T-helper 2 cell treated with Interferon-gamma antibody and Interleukin-4, amounts not matched to agents 5 μg/mL and 100 μg/mL, for 36 hours (primary cell): ENCODE measurements around the gene USP3.
"Not testable (repeated sequence)": the region's sequence is repeated elsewhere in the genome, so short reads cannot be mapped to it uniquely, and the experiment has no call there.

Experiments
- DNase-seq: peaks from one replicate; pipeline ENCODE4 v3.0.0; 2021; ENCODE audit warnings: low spot score
- H3K27ac Mint-ChIP-seq: one replicate; pipeline ENCODE4 v1.8.0; 2021; ENCODE audit warnings: mild to moderate bottlenecking, mixed read lengths
- H3K27me3 Mint-ChIP-seq: one replicate; pipeline ENCODE4 v1.8.0; 2021; ENCODE audit warnings: low read depth, mixed read lengths
- H3K36me3 Mint-ChIP-seq: one replicate; pipeline ENCODE4 v1.8.0; 2021; ENCODE audit warnings: low read depth, mixed read lengths
- H3K4me1 Mint-ChIP-seq: one replicate; pipeline ENCODE4 v1.8.0; 2021; ENCODE audit warnings: low read depth, mixed read lengths
- H3K4me3 Mint-ChIP-seq: one replicate; pipeline ENCODE4 v1.8.0; 2022; ENCODE audit warnings: mild to moderate bottlenecking, moderate library complexity, mixed read lengths
- H3K9me3 Mint-ChIP-seq: one replicate; pipeline ENCODE4 v1.8.0; 2021; ENCODE audit warnings: mixed read lengths

USP3 gene

DNA sequence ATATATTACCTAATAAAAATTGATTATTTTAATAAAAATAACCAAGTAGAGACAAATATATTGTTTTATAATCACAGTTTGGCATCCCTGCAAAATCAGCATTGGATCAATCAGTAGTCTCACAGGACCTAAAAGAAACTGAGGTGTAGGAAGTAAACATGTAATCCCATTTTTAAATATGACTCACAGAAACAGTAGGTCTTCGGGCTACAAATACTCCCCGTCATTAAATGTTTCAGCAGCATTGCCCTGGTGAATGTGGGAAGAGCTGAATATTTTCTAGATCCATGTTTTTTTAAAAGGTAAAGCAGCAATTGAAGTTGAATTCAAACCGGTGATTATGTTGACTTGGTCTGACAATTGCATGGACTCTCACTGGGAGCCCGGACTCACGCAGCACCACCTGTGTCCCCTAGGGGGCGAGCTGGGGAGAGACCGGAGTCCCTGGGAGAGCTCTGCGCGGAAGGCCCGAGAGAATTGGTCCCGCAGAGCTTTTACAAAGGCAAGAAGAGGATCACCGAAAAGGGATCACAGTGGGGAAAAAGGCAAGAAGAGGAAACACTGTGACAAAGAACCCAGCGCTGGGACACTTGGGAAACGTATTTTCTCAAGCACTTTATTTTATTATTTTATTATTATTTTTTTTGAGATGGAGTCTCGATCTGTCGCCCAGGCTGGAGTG lies 17.2 kb upstream of the USP3 start:
- DNase-seq = peak; percentile 80
- Mint-ChIP-seq H3K27ac (peak overlapping the region; percentile 27), H3K36me3 (no peaks in the 10 kb centered on the region), H3K4me1 (peaks cover 36% of the 10 kb centered on the region), H3K9me3 (no peaks in the 10 kb centered on the region), H3K4me3 (peak overlapping the region; percentile 29), H3K27me3 (no peaks in the 10 kb centered on the region)

DNA sequence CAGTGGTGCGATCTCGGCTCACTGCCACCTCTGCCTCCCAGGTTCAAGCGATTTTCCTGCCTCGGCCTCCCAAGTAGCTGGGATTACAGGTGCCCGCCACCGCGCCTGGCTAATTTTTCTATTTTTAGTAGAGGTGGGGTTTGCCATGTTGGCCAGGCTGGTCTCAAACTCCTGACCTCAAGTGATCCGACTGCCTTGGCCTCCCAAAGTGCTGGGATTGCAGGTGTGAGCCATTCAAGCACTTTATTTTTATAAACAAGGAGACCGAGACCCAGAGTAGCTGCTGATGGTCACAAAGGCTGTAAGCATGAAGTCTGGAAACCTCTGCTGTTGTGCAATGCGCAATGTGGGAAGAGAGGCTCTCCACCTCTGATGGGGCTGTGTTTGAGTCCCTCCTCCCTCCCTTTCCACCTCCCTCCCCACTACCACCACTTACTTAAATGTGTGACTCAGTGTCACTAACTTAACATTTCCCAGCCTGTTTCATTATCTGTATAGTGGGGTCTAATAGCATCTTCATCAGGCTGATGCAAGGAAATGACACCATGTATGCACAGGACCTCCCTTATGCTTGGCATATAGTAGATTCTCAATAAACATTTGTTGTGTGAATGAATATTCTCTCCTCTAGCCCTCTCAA lies 16.5 kb upstream of the USP3 start:
- peaks cover 36% of the 10 kb centered on the region for H3K4me1 Mint-ChIP-seq
- not testable (repeated sequence) for H3K27me3 Mint-ChIP-seq, H3K4me3 Mint-ChIP-seq, H3K36me3 Mint-ChIP-seq, H3K27ac Mint-ChIP-seq, DNase-seq, H3K9me3 Mint-ChIP-seq

DNA sequence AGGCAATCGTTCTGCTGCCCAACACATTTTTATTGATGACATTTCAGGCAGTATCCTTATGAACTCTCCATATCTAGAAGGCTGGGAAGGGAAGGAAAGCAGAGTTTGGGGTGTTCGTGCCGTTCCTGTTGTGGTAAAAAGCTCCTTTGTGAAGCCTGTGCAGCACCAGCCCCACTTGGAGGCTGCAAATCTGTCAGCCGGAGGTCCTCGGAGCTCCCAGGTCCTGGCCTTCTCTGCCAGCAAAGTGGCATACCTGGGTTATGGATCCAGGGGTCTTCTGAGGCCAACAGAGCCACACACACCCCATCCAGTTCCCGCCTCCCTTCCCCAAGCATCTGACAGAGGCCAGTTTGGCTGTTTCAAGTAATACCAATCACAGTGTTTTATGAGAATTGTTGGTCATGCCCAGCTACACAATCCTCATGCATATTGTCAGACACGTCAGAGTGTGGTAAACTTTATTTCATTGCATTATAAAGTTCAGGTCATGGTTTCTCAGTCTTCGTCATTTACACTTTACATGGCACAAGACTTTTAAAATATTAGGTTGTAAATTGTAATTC lies 15.9 kb upstream of the USP3 start:
- Mint-ChIP-seq H3K36me3 (no peaks in the 10 kb centered on the region), H3K27me3 (no peaks in the 10 kb centered on the region)

DNA sequence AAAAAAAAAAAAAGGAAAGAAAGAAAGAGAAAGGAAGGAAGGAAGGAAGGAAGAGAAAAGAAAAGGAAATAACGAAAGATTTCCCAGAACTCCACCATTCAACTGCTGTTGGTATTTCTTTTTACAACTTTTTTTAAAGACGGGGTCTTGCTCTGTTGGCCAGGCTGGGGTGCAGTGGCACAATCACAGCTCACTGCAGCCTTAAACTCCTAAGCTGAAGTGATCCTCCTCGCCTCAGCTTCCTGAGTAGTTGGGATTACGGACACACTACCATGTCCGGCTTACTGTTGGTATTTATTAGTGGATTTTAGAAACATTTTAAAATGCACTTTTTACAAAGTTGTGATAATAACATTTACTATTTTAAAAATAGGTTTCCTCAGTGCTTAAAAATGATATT lies 15.0 kb upstream of the USP3 start:
- Mint-ChIP-seq H3K4me3 (no peak overlapping the region), H3K9me3 (no peaks in the 10 kb centered on the region), H3K27me3 (no peaks in the 10 kb centered on the region), H3K4me1 (peaks cover 37% of the 10 kb centered on the region), H3K36me3 (no peaks in the 10 kb centered on the region), H3K27ac (no peak overlapping the region)
- DNase-seq = no peak

More for the DNA sequence above, 15.9 kb upstream of the USP3 start:
- H3K9me3 Mint-ChIP-seq = no peaks in the 10 kb centered on the region
- no peak overlapping the region for H3K27ac Mint-ChIP-seq
- no peak overlapping the region for H3K4me3 Mint-ChIP-seq
- H3K4me1 Mint-ChIP-seq = peaks cover 39% of the 10 kb centered on the region
- DNase-seq = no peak

DNA sequence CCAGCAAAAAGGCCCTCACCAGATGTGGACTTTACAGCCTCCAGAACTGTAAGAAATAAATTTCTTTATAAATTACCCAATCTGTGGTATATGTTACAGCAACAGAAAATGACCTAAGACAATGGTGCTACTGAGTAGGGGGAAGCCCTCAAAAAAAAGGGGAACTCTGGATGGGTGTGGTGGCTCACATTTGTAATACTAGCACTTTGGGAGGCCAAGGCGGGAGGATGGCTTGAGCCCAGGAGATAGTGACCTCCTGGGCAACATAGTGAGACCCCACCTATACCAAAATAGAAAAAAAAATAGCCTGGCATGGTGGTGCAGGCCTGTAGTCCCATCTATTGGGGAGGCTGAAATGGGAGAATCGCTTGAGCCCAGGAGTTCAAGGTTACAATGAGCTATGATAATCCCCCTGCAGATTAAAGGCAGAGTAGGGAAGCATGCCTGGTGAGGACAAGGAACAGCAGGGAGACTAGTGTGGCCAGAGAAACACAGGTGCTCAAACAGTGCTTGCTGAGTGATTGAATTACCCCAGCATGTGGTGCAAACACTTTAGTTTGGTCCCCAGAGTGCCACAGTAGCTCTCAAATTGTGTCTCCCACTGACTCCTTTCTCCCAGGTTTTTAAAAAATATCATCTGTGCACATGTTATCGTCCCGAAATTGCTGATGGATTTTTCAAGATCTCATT lies 13.9 kb upstream of the USP3 start:
- H3K36me3 Mint-ChIP-seq = no peaks in the 10 kb centered on the region
- H3K4me1 Mint-ChIP-seq = peaks cover 37% of the 10 kb centered on the region
- no peaks in the 10 kb centered on the region for H3K9me3 Mint-ChIP-seq
- no peak for DNase-seq
- no peak overlapping the region for H3K4me3 Mint-ChIP-seq
- H3K27me3 Mint-ChIP-seq = no peaks in the 10 kb centered on the region
- no peak overlapping the region for H3K27ac Mint-ChIP-seq

DNA sequence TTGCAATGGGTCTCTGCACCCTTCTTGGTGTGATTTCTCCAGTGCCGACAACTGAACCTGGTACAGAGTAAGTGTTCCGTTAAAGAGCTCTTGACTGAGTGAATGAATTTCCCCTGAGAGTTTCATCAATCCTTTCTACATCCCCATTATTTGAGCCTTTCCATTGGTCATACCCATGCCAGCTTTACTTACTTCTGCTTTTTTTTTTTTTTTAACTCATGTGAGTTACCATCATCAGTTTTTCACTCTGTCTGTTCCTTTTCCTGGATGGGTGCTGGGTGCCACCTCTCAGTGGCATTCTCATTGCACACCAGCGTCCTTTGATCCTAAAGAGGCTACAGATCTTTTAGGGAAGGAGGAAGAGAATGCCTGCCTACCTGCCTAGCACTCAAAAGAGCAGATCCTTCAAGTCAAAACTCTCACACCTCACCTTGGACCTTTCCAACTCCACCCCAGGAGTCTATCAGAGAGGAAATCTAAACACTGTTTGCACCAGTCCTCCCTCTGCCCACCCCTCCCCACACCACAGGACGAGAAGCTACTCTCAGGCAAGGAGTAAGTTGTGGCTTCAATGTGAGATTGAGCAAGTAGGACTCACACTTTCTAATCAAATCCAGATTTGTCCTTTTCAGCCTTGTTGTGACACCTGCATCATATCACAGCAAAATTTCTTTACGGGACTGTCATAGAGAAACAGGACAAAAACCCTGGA lies 13.1 kb upstream of the USP3 start:
- DNase-seq = no peak
- Mint-ChIP-seq H3K4me1 (peaks cover 40% of the 10 kb centered on the region), H3K27ac (no peak overlapping the region), H3K9me3 (no peaks in the 10 kb centered on the region), H3K36me3 (no peaks in the 10 kb centered on the region), H3K27me3 (no peaks in the 10 kb centered on the region), H3K4me3 (no peak overlapping the region)

DNA sequence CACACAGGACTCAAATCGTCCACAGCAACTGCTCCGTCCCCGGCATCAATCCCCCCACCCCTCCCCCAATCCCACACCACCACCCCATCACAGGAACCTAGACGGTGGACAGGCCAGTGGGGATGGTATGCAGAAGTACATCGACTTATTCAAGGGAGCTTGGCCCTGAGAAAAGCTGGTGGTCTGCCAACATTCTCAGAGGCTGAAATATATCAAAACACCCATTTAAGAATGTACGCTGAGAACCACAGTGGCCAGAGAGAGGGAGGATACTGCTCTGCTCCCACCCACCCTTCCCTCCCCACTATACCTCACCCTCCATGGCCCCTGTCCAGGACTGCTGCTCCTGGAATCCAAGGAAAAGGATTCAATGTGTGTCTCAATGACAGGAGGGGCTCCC lies 12.4 kb upstream of the USP3 start:
- no peak overlapping the region for H3K4me3 Mint-ChIP-seq
- no peaks in the 10 kb centered on the region for H3K36me3 Mint-ChIP-seq
- no peaks in the 10 kb centered on the region for H3K9me3 Mint-ChIP-seq
- peaks cover 42% of the 10 kb centered on the region for H3K4me1 Mint-ChIP-seq
- H3K27me3 Mint-ChIP-seq = no peaks in the 10 kb centered on the region
- no peak overlapping the region for H3K27ac Mint-ChIP-seq
- no peak for DNase-seq

DNA sequence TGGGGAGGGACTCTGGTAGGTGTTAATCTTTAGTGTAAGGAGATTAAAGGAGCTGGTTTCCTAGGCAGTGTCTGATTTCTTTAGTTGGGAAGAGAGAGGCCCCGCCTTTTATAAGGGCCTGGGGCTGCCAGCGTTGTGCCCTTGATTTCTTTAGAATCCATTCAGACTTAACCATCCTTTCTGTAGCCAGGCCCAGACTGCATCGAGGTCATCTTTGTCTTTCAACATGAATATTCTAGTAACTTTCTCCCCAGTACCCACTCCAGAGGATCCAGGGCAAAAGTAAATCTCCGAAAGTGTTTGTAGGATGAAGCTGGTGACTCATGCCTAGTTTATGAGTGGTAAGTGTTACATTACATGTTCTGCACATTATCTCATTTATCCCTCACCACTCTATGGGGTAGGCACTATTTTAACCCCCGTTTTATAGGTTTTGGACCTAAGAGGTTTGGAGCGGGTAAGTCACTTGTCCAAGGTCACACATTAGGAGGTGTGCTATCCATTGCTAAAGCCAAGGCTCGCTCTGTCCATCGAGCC lies 11.8 kb upstream of the USP3 start:
- Mint-ChIP-seq H3K36me3 (no peaks in the 10 kb centered on the region), H3K27me3 (no peaks in the 10 kb centered on the region), H3K4me1 (peaks cover 39% of the 10 kb centered on the region), H3K9me3 (no peaks in the 10 kb centered on the region), H3K4me3 (no peak overlapping the region), H3K27ac (no peak overlapping the region)
- no peak for DNase-seq

DNA sequence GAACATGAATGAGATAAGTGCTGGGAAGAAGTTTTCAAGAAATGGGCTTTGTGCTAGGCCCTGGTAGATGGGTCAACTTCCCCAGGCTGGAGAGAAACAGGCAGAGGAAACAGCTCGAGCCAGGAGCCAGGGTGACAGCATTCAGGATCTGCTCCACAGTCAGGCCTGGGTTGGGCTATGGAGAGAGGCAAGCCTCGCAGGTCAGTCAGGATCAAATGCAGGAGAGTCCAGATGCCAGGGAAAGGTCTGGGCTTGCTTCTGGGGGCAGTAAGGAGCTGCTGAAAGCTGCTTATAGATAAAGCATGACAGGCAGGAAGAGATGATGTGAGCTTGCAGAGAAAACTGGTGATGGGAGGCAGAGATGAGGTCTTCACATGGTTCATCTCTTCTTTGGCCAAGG lies 11.0 kb upstream of the USP3 start:
- peak overlapping the region; percentile 51 for H3K4me3 Mint-ChIP-seq
- H3K4me1 Mint-ChIP-seq = peaks cover 39% of the 10 kb centered on the region
- H3K27me3 Mint-ChIP-seq = no peaks in the 10 kb centered on the region
- no peak for DNase-seq
- peak overlapping the region; percentile 55 for H3K27ac Mint-ChIP-seq
- no peaks in the 10 kb centered on the region for H3K36me3 Mint-ChIP-seq
- H3K9me3 Mint-ChIP-seq = no peaks in the 10 kb centered on the region

DNA sequence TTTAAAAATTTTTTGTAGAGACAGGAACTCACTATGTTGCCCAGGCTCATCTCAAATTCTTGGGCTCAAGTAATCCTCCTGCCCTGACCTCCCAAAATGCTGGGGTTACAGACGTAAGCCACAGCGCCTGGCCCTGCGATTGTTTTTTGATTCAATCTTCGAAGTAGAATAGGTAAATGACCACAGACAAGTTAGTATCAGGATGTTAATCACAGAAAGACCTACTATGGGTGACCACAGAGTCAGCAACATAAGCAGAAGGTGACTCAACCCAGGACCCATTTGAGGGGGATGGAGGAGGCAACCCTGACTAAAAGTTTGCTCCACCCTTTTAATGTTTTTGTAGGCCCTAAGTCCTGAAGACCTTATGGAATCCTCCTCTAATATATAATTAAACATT lies 10.0 kb upstream of the USP3 start:
- DNase-seq = peak; percentile 28
- Mint-ChIP-seq H3K27me3 (no peaks in the 10 kb centered on the region), H3K9me3 (no peaks in the 10 kb centered on the region), H3K4me1 (peaks cover 41% of the 10 kb centered on the region), H3K36me3 (no peaks in the 10 kb centered on the region), H3K4me3 (peak overlapping the region; percentile 13), H3K27ac (no peak overlapping the region)

DNA sequence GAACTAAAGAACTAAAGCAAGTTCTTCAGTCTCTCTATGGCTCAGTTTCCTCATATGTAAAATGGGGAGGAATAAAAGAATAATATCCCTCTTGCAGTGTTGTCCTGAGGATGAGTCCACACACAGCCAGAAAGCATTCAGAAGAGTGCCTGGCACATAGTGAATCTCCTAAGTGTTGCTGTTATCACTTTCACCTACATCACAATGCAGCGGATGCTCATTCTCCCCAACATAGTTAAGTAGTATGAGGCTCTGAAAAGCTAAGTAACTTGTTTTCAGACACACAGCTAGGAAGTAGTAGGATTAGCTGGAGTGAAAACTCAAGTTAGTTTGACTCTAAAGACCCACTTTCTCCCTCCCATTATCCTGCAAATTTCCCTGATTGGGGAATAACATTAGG lies 9.1 kb upstream of the USP3 start:
- Mint-ChIP-seq H3K36me3 (peaks cover 2% of the 10 kb centered on the region), H3K4me1 (peaks cover 48% of the 10 kb centered on the region), H3K27ac (no peak overlapping the region), H3K4me3 (no peak overlapping the region), H3K27me3 (no peaks in the 10 kb centered on the region), H3K9me3 (no peaks in the 10 kb centered on the region)
- no peak for DNase-seq

DNA sequence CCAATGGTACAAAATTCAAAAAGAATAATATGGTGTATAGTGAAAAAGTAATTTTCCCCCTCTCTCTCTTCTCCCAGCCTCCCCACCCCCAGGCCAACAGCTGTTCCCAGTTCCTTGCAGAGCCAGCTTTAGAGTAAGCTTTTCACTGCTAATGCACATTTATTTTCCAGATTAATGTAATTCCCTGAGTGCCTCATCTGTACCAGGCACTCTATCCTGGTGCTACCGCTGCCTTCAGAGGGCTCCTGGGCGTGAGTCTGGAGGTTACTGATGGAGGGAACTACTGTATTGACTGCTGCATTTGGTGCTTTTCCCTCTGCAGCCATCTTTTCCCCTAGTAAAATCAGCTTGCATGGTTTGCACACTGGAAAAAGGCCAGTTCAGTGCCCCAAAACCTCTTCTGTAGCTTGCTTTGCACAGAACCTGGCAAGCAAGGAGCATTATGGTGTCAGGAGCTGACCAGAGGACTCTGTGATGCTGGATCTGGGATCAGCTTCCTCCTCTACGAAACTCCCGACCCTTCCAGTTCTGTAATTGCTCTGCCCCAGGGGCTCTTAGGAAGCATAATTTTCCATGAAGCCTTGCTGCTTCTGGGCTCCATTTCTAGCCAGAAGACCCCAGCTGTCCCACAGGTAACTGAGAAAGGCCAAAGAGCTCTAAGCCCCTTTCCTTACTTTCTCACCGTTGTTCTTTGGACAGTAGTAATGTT lies 8.5 kb upstream of the USP3 start:
- Mint-ChIP-seq H3K4me3 (no peak overlapping the region), H3K27me3 (no peaks in the 10 kb centered on the region), H3K9me3 (no peaks in the 10 kb centered on the region), H3K4me1 (peaks cover 50% of the 10 kb centered on the region), H3K36me3 (peaks cover 2% of the 10 kb centered on the region), H3K27ac (peak overlapping the region; percentile 27)
- no peak for DNase-seq
